ENCODE measurements around the gene TNFRSF1B. TPM values are rescaled to one million over a fixed set of nuclear protein-coding genes. Genes with fewer than 3 reads are reported as not detected.

Gene TNFRSF1B
- total RNA-seq, 1 donor from 2014 or later, result 5.1 TPM

GRCh38 chr1:12174924-12175810 lies 8.4 kb downstream of the TNFRSF1B start:
- peaks cover 2% of the 10 kb centered on the region for H3K9me3 Mint-ChIP-seq (ENCODE audit: unreplicated experiment)
- H3K4me1 Mint-ChIP-seq (ENCODE audit: low read depth, unreplicated experiment), result peaks cover 3% of the 10 kb centered on the region
- no peak overlapping the region for H3K4me3 Mint-ChIP-seq (ENCODE audit: unreplicated experiment)
- peaks cover 4% of the 10 kb centered on the region for H3K27me3 Mint-ChIP-seq (ENCODE audit: unreplicated experiment)
- no peak for DNase-seq
- H3K36me3 Mint-ChIP-seq (ENCODE audit: unreplicated experiment), result no peaks in the 10 kb centered on the region
- H3K27ac Mint-ChIP-seq (ENCODE audit: unreplicated experiment), result no peak overlapping the region
- no peak for TF ChIP-seq CTCF (IDR thresholded peaks at IDR 0.05; ENCODE audit: partially characterized antibody, unreplicated experiment)

- no peak overlapping the region for H3K27ac Mint-ChIP-seq (ENCODE audit: unreplicated experiment)
- H3K4me1 Mint-ChIP-seq (ENCODE audit: low read depth, unreplicated experiment), result peaks cover 3% of the 10 kb centered on the region
- H3K27me3 Mint-ChIP-seq (ENCODE audit: unreplicated experiment), result peaks cover 4% of the 10 kb centered on the region
- H3K4me3 Mint-ChIP-seq (ENCODE audit: unreplicated experiment), result no peak overlapping the region
- H3K9me3 Mint-ChIP-seq (ENCODE audit: unreplicated experiment), result peaks cover 2% of the 10 kb centered on the region
- DNase-seq, result no peak
- H3K36me3 Mint-ChIP-seq (ENCODE audit: unreplicated experiment), result no peaks in the 10 kb centered on the region
- TF ChIP-seq CTCF (IDR thresholded peaks at IDR 0.05; ENCODE audit: partially characterized antibody, unreplicated experiment), result no peak
These were observed 9.7 kb downstream of the TNFRSF1B start for GRCh38 chr1:12176298-12177118.

- no peak for TF ChIP-seq CTCF (IDR thresholded peaks at IDR 0.05; ENCODE audit: partially characterized antibody, unreplicated experiment)
- DNase-seq, result no peak
- peaks cover 3% of the 10 kb centered on the region for H3K4me1 Mint-ChIP-seq (ENCODE audit: low read depth, unreplicated experiment)
- no peaks in the 10 kb centered on the region for H3K36me3 Mint-ChIP-seq (ENCODE audit: unreplicated experiment)
- peaks cover 4% of the 10 kb centered on the region for H3K9me3 Mint-ChIP-seq (ENCODE audit: unreplicated experiment)
- no peak overlapping the region for H3K4me3 Mint-ChIP-seq (ENCODE audit: unreplicated experiment)
- peaks cover 7% of the 10 kb centered on the region for H3K27me3 Mint-ChIP-seq (ENCODE audit: unreplicated experiment)
- H3K27ac Mint-ChIP-seq (ENCODE audit: unreplicated experiment), result no peak overlapping the region
These were observed 10.6 kb downstream of the TNFRSF1B start for GRCh38 chr1:12177156-12177998.

- peaks cover 3% of the 10 kb centered on the region for H3K4me1 Mint-ChIP-seq (ENCODE audit: low read depth, unreplicated experiment)
- H3K36me3 Mint-ChIP-seq (ENCODE audit: unreplicated experiment), result no peaks in the 10 kb centered on the region
- no peak for DNase-seq
- TF ChIP-seq CTCF (IDR thresholded peaks at IDR 0.05; ENCODE audit: partially characterized antibody, unreplicated experiment), result no peak
- no peak overlapping the region for H3K4me3 Mint-ChIP-seq (ENCODE audit: unreplicated experiment)
- H3K9me3 Mint-ChIP-seq (ENCODE audit: unreplicated experiment), result peaks cover 6% of the 10 kb centered on the region
- no peak overlapping the region for H3K27ac Mint-ChIP-seq (ENCODE audit: unreplicated experiment)
- peaks cover 7% of the 10 kb centered on the region for H3K27me3 Mint-ChIP-seq (ENCODE audit: unreplicated experiment)
These were observed 11.2 kb downstream of the TNFRSF1B start for GRCh38 chr1:12177999-12178441.
